ENCODE results near the gene ATP2B1. TPM values are rescaled to one million over a fixed set of nuclear protein-coding genes. Genes with fewer than 3 reads are reported as not detected.
"Not testable (repeated sequence)": the region's sequence is repeated elsewhere in the genome, so short reads cannot be mapped to it uniquely, and the experiment has no call there.

Gene ATP2B1
- total and polyA plus RNA-seq, 2 donors, result 13.3 to 183 TPM

GRCh38 chr12:89707703-89708564 is 704 bp downstream of the ATP2B1 start:
- WGBS, result under 1% methylated on average over 73 of the region's 73 CpGs

GRCh38 chr12:89706986-89707702 is 1.5 kb downstream of the ATP2B1 start:
- peak overlapping the region; percentile 98 for H3K4me3 ChIP-seq (ENCODE audit: low read depth, low read length)
- 14% methylated on average over 17 of the region's 17 CpGs for WGBS
- peaks cover 1% of the 10 kb centered on the region for H3K4me1 ChIP-seq (ENCODE audit: insufficient read depth)
- DNase-seq (ENCODE audit: extremely low spot score), result no peak
- no peak overlapping the region for H3K27ac ChIP-seq (ENCODE audit: low read depth)
- H3K36me3 ChIP-seq (ENCODE audit: insufficient read depth), result no peaks in the 10 kb centered on the region

More at GRCh38 chr12:89707703-89708564, 704 bp downstream of the ATP2B1 start:
- DNase-seq (ENCODE audit: extremely low spot score), result no peak
- no peaks in the 10 kb centered on the region for H3K36me3 ChIP-seq (ENCODE audit: insufficient read depth)
- H3K4me1 ChIP-seq (ENCODE audit: insufficient read depth), result peaks cover 1% of the 10 kb centered on the region
- peak overlapping the region; percentile 98 for H3K4me3 ChIP-seq (ENCODE audit: low read depth, low read length)
- H3K27ac ChIP-seq (ENCODE audit: low read depth), result peak overlapping the region; percentile 97

GRCh38 chr12:89706551-89706950 is 2.1 kb downstream of the ATP2B1 start:
- Histone ChIP-seq H3K4me1 (ENCODE audit: insufficient read depth) (peaks cover 3% of the 10 kb centered on the region), H3K4me3 (ENCODE audit: low read depth, low read length) (no peak overlapping the region), H3K27ac (ENCODE audit: low read depth) (no peak overlapping the region), H3K36me3 (ENCODE audit: insufficient read depth) (no peaks in the 10 kb centered on the region)
- WGBS, result 74% methylated on average over 7 of the region's 7 CpGs
- DNase-seq (ENCODE audit: extremely low spot score), result no peak

- no peak for DNase-seq (ENCODE audit: extremely low spot score)
- no peak overlapping the region for H3K27ac ChIP-seq (ENCODE audit: low read depth)
- H3K36me3 ChIP-seq (ENCODE audit: insufficient read depth), result no peaks in the 10 kb centered on the region
- 71% methylated on average over 1 of the region's 1 CpG for WGBS
- peaks cover 3% of the 10 kb centered on the region for H3K4me1 ChIP-seq (ENCODE audit: insufficient read depth)
- H3K4me3 ChIP-seq (ENCODE audit: low read depth, low read length), result no peak overlapping the region
Measured at GRCh38 chr12:89704457-89704856, 4.2 kb downstream of the ATP2B1 start.

GRCh38 chr12:89703768-89704167 is 4.9 kb downstream of the ATP2B1 start:
- no peaks in the 10 kb centered on the region for H3K36me3 ChIP-seq (ENCODE audit: insufficient read depth)
- H3K4me1 ChIP-seq (ENCODE audit: insufficient read depth), result peaks cover 3% of the 10 kb centered on the region
- DNase-seq (ENCODE audit: extremely low spot score), result no peak
- H3K27ac ChIP-seq (ENCODE audit: low read depth), result no peak overlapping the region
- 71% methylated on average over 1 of the region's 1 CpG for WGBS
- no peak overlapping the region for H3K4me3 ChIP-seq (ENCODE audit: low read depth, low read length)

- Histone ChIP-seq H3K36me3 (ENCODE audit: insufficient read depth) (no peaks in the 10 kb centered on the region), H3K27ac (ENCODE audit: low read depth) (no peak overlapping the region), H3K4me3 (ENCODE audit: low read depth, low read length) (no peak overlapping the region), H3K4me1 (ENCODE audit: insufficient read depth) (peaks cover 3% of the 10 kb centered on the region)
- 81% methylated on average over 1 of the region's 1 CpG for WGBS
- no peak for DNase-seq (ENCODE audit: extremely low spot score)
Measured at GRCh38 chr12:89702503-89702902, 6.1 kb downstream of the ATP2B1 start.

- Histone ChIP-seq H3K4me3 (ENCODE audit: low read depth, low read length) (no peak overlapping the region), H3K4me1 (ENCODE audit: insufficient read depth) (peaks cover 2% of the 10 kb centered on the region)
- 98% methylated on average over 3 of the region's 3 CpGs for WGBS
Measured at GRCh38 chr12:89701606-89702206, 6.9 kb downstream of the ATP2B1 start.

GRCh38 chr12:89700191-89700810 is 8.3 kb downstream of the ATP2B1 start:
- H3K4me1 ChIP-seq (ENCODE audit: insufficient read depth), result peaks cover 4% of the 10 kb centered on the region
- H3K27ac ChIP-seq (ENCODE audit: low read depth), result no peak overlapping the region
- DNase-seq (ENCODE audit: extremely low spot score), result no peak
- H3K4me3 ChIP-seq (ENCODE audit: low read depth, low read length), result no peak overlapping the region
- WGBS, result 91% methylated on average over 4 of the region's 4 CpGs
- no peaks in the 10 kb centered on the region for H3K36me3 ChIP-seq (ENCODE audit: insufficient read depth)

More at GRCh38 chr12:89701606-89702206, 6.9 kb downstream of the ATP2B1 start:
- DNase-seq (ENCODE audit: extremely low spot score), result no peak
- Histone ChIP-seq H3K36me3 (ENCODE audit: insufficient read depth) (no peaks in the 10 kb centered on the region), H3K27ac (ENCODE audit: low read depth) (no peak overlapping the region)

- H3K27ac ChIP-seq (ENCODE audit: low read depth), result no peak overlapping the region
- WGBS, result 80% methylated on average over 2 of the region's 2 CpGs
- no peaks in the 10 kb centered on the region for H3K36me3 ChIP-seq (ENCODE audit: insufficient read depth)
- DNase-seq (ENCODE audit: extremely low spot score), result no peak
- H3K4me1 ChIP-seq (ENCODE audit: insufficient read depth), result peaks cover 4% of the 10 kb centered on the region
- H3K4me3 ChIP-seq (ENCODE audit: low read depth, low read length), result no peak overlapping the region
Measured at GRCh38 chr12:89698607-89699006, 10.0 kb downstream of the ATP2B1 start.

GRCh38 chr12:89697728-89698127 is 10.9 kb downstream of the ATP2B1 start:
- not testable (repeated sequence) for H3K4me1 ChIP-seq (ENCODE audit: insufficient read depth); DNase-seq (ENCODE audit: extremely low spot score); H3K4me3 ChIP-seq (ENCODE audit: low read depth, low read length); H3K27ac ChIP-seq (ENCODE audit: low read depth); H3K36me3 ChIP-seq (ENCODE audit: insufficient read depth)
- 96% methylated on average over 10 of the region's 10 CpGs for WGBS

GRCh38 chr12:89697296-89697695 is 11.3 kb downstream of the ATP2B1 start:
- Histone ChIP-seq H3K4me1 (ENCODE audit: insufficient read depth) (peaks cover 4% of the 10 kb centered on the region), H3K36me3 (ENCODE audit: insufficient read depth) (no peaks in the 10 kb centered on the region), H3K27ac (ENCODE audit: low read depth) (peak overlapping the region; percentile 10), H3K4me3 (ENCODE audit: low read depth, low read length) (no peak overlapping the region)
- no peak for DNase-seq (ENCODE audit: extremely low spot score)

- Histone ChIP-seq H3K4me3 (ENCODE audit: low read depth, low read length) (no peak overlapping the region), H3K36me3 (ENCODE audit: insufficient read depth) (no peaks in the 10 kb centered on the region), H3K4me1 (ENCODE audit: insufficient read depth) (peaks cover 2% of the 10 kb centered on the region), H3K27ac (ENCODE audit: low read depth) (no peak overlapping the region)
- no peak for DNase-seq (ENCODE audit: extremely low spot score)
- 87% methylated on average over 1 of the region's 1 CpG for WGBS
Measured at GRCh38 chr12:89695830-89696229, 12.8 kb downstream of the ATP2B1 start.

GRCh38 chr12:89695100-89695499 is 13.5 kb downstream of the ATP2B1 start:
- H3K27ac ChIP-seq (ENCODE audit: low read depth), result no peak overlapping the region
- no peaks in the 10 kb centered on the region for H3K36me3 ChIP-seq (ENCODE audit: insufficient read depth)
- WGBS, result 85% methylated on average over 2 of the region's 2 CpGs
- no peak for DNase-seq (ENCODE audit: extremely low spot score)
- no peak overlapping the region for H3K4me3 ChIP-seq (ENCODE audit: low read depth, low read length)
- H3K4me1 ChIP-seq (ENCODE audit: insufficient read depth), result peaks cover 2% of the 10 kb centered on the region
